ENCODE results near the gene MBP. TPM values are rescaled to one million over a fixed set of nuclear protein-coding genes. Genes with fewer than 3 reads are reported as not detected.

Gene MBP
- total and polyA plus RNA-seq, 2 experiments from 2014 or later, result 18.4 to 22.9 TPM

DNA sequence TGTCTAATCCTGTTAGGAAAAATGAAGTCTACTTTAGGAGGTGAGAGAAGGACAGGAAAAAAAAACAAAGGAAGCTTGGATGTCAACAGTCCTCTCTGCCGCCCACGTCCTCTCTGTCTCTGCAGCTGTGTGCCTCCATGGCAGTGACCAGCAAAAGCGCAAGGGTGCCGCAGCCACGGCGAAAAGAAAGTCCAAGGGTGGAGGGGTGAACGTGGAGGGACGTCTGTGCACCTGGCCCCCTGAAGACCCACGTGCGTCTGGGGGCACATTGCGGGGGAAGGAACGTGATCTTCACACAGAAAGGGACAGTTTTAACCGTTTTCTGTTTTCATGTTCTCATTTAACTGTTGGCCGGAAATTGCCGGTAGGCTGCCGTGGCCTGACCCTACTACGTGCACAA, 152.7 kb downstream of the MBP start:
- H3K36me3 Mint-ChIP-seq (ENCODE audit: low read depth), result no peaks in the 10 kb centered on the region
- no peak overlapping the region for H3K4me3 ChIP-seq

More for the DNA sequence above, 152.7 kb downstream of the MBP start:
- no peaks in the 10 kb centered on the region for H3K27me3 ChIP-seq (ENCODE audit: insufficient read depth)
- ATAC-seq, result no peak
- no peaks in the 10 kb centered on the region for H3F3A ChIP-seq (replicated peaks; ENCODE audit: low read depth)
- Mint-ChIP-seq H3K4me3 (no peak overlapping the region), H3K27me3 (ENCODE audit: insufficient read depth, low read depth, poor library complexity) (peaks cover 17% of the 10 kb centered on the region), H3K4me1 (peaks cover 39% of the 10 kb centered on the region), H3K9me3 (no peaks in the 10 kb centered on the region), H3K27ac (no peak overlapping the region)
- TF ChIP-seq NANOG (IDR thresholded peaks at IDR 0.05; ENCODE audit: borderline replicate concordance) (no peak), EZH2 (IDR thresholded peaks at IDR 0.05; ENCODE audit: low read depth, unreplicated experiment) (no peak), ZNF331 (CRISPR knock-in tag; IDR thresholded peaks at IDR 0.05; ENCODE audit: low read depth) (no peak), POLR2AphosphoS5 (IDR thresholded peaks at IDR 0.05; ENCODE audit: low read depth) (no peak), EZH2phosphoT487 (IDR thresholded peaks at IDR 0.05; ENCODE audit: unreplicated experiment) (no peak), JUNB (IDR thresholded peaks at IDR 0.05; ENCODE audit: unreplicated experiment) (no peak), STAT1 (IDR thresholded peaks at IDR 0.05; ENCODE audit: unreplicated experiment) (no peak), ZNF114 (CRISPR knock-in tag; IDR thresholded peaks at IDR 0.05) (no peak), CREB1 (CRISPR knock-in tag; IDR thresholded peaks at IDR 0.05; ENCODE audit: low read depth) (no peak)
- TF ChIP-seq, protein P1, sequence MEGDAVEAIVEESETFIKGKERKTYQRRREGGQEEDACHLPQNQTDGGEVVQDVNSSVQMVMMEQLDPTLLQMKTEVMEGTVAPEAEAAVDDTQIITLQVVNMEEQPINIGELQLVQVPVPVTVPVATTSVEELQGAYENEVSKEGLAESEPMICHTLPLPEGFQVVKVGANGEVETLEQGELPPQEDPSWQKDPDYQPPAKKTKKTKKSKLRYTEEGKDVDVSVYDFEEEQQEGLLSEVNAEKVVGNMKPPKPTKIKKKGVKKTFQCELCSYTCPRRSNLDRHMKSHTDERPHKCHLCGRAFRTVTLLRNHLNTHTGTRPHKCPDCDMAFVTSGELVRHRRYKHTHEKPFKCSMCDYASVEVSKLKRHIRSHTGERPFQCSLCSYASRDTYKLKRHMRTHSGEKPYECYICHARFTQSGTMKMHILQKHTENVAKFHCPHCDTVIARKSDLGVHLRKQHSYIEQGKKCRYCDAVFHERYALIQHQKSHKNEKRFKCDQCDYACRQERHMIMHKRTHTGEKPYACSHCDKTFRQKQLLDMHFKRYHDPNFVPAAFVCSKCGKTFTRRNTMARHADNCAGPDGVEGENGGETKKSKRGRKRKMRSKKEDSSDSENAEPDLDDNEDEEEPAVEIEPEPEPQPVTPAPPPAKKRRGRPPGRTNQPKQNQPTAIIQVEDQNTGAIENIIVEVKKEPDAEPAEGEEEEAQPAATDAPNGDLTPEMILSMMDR (conservative IDR thresholded peaks at IDR 0.05; ENCODE audit: low read depth in 2 of 2), result no peak
- TF ChIP-seq, protein P2, sequence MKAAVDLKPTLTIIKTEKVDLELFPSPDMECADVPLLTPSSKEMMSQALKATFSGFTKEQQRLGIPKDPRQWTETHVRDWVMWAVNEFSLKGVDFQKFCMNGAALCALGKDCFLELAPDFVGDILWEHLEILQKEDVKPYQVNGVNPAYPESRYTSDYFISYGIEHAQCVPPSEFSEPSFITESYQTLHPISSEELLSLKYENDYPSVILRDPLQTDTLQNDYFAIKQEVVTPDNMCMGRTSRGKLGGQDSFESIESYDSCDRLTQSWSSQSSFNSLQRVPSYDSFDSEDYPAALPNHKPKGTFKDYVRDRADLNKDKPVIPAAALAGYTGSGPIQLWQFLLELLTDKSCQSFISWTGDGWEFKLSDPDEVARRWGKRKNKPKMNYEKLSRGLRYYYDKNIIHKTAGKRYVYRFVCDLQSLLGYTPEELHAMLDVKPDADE (IDR thresholded peaks at IDR 0.05), result no peak
- TF ChIP-seq, protein P3, sequence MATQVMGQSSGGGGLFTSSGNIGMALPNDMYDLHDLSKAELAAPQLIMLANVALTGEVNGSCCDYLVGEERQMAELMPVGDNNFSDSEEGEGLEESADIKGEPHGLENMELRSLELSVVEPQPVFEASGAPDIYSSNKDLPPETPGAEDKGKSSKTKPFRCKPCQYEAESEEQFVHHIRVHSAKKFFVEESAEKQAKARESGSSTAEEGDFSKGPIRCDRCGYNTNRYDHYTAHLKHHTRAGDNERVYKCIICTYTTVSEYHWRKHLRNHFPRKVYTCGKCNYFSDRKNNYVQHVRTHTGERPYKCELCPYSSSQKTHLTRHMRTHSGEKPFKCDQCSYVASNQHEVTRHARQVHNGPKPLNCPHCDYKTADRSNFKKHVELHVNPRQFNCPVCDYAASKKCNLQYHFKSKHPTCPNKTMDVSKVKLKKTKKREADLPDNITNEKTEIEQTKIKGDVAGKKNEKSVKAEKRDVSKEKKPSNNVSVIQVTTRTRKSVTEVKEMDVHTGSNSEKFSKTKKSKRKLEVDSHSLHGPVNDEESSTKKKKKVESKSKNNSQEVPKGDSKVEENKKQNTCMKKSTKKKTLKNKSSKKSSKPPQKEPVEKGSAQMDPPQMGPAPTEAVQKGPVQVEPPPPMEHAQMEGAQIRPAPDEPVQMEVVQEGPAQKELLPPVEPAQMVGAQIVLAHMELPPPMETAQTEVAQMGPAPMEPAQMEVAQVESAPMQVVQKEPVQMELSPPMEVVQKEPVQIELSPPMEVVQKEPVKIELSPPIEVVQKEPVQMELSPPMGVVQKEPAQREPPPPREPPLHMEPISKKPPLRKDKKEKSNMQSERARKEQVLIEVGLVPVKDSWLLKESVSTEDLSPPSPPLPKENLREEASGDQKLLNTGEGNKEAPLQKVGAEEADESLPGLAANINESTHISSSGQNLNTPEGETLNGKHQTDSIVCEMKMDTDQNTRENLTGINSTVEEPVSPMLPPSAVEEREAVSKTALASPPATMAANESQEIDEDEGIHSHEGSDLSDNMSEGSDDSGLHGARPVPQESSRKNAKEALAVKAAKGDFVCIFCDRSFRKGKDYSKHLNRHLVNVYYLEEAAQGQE (IDR thresholded peaks at IDR 0.05; ENCODE audit: unreplicated experiment), result no peak
- TF ChIP-seq, protein P4, sequence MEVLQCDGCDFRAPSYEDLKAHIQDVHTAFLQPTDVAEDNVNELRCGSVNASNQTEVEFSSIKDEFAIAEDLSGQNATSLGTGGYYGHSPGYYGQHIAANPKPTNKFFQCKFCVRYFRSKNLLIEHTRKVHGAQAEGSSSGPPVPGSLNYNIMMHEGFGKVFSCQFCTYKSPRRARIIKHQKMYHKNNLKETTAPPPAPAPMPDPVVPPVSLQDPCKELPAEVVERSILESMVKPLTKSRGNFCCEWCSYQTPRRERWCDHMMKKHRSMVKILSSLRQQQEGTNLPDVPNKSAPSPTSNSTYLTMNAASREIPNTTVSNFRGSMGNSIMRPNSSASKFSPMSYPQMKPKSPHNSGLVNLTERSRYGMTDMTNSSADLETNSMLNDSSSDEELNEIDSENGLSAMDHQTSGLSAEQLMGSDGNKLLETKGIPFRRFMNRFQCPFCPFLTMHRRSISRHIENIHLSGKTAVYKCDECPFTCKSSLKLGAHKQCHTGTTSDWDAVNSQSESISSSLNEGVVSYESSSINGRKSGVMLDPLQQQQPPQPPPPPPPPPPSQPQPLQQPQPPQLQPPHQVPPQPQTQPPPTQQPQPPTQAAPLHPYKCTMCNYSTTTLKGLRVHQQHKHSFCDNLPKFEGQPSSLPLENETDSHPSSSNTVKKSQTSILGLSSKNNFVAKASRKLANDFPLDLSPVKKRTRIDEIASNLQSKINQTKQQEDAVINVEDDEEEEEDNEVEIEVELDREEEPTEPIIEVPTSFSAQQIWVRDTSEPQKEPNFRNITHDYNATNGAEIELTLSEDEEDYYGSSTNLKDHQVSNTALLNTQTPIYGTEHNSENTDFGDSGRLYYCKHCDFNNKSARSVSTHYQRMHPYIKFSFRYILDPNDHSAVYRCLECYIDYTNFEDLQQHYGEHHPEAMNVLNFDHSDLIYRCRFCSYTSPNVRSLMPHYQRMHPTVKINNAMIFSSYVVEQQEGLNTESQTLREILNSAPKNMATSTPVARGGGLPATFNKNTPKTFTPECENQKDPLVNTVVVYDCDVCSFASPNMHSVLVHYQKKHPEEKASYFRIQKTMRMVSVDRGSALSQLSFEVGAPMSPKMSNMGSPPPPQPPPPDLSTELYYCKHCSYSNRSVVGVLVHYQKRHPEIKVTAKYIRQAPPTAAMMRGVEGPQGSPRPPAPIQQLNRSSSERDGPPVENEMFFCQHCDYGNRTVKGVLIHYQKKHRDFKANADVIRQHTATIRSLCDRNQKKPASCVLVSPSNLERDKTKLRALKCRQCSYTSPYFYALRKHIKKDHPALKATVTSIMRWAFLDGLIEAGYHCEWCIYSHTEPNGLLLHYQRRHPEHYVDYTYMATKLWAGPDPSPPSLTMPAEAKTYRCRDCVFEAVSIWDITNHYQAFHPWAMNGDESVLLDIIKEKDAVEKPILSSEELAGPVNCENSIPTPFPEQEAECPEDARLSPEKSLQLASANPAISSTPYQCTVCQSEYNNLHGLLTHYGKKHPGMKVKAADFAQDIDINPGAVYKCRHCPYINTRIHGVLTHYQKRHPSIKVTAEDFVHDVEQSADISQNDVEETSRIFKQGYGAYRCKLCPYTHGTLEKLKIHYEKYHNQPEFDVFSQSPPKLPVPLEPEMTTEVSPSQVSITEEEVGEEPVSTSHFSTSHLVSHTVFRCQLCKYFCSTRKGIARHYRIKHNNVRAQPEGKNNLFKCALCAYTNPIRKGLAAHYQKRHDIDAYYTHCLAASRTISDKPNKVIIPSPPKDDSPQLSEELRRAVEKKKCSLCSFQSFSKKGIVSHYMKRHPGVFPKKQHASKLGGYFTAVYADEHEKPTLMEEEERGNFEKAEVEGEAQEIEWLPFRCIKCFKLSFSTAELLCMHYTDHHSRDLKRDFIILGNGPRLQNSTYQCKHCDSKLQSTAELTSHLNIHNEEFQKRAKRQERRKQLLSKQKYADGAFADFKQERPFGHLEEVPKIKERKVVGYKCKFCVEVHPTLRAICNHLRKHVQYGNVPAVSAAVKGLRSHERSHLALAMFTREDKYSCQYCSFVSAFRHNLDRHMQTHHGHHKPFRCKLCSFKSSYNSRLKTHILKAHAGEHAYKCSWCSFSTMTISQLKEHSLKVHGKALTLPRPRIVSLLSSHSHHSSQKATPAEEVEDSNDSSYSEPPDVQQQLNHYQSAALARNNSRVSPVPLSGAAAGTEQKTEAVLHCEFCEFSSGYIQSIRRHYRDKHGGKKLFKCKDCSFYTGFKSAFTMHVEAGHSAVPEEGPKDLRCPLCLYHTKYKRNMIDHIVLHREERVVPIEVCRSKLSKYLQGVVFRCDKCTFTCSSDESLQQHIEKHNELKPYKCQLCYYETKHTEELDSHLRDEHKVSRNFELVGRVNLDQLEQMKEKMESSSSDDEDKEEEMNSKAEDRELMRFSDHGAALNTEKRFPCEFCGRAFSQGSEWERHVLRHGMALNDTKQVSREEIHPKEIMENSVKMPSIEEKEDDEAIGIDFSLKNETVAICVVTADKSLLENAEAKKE (CRISPR knock-in tag; IDR thresholded peaks at IDR 0.05), result no peak
- no peak overlapping the region for H3K27ac ChIP-seq (ENCODE audit: low read depth)
- no peaks in the 10 kb centered on the region for H3K9me2 ChIP-seq (ENCODE audit: insufficient read depth)
- H3K4me1 ChIP-seq (ENCODE audit: insufficient read depth), result peaks cover 22% of the 10 kb centered on the region
- no peak overlapping the region for H3K4me2 ChIP-seq
- no peak for DNase-seq (ENCODE audit: low spot score)
- no peaks in the 10 kb centered on the region for H3K36me3 ChIP-seq (ENCODE audit: insufficient read depth)
- H2AFZ ChIP-seq, result no peak overlapping the region
- no peaks in the 10 kb centered on the region for H3K79me2 ChIP-seq (replicated peaks; ENCODE audit: insufficient read depth)
- H4K20me1 ChIP-seq (replicated peaks; ENCODE audit: insufficient read depth), result no peaks in the 10 kb centered on the region

All from GM23338 (cell line).